ENCODE data around the gene FAF1. TPM values are rescaled to one million over a fixed set of nuclear protein-coding genes. Genes with fewer than 3 reads are reported as not detected.

The FAF1 gene
- total and polyA plus RNA-seq, 2 experiments from 2014 or later: 7.2 to 49.1 TPM

DNA sequence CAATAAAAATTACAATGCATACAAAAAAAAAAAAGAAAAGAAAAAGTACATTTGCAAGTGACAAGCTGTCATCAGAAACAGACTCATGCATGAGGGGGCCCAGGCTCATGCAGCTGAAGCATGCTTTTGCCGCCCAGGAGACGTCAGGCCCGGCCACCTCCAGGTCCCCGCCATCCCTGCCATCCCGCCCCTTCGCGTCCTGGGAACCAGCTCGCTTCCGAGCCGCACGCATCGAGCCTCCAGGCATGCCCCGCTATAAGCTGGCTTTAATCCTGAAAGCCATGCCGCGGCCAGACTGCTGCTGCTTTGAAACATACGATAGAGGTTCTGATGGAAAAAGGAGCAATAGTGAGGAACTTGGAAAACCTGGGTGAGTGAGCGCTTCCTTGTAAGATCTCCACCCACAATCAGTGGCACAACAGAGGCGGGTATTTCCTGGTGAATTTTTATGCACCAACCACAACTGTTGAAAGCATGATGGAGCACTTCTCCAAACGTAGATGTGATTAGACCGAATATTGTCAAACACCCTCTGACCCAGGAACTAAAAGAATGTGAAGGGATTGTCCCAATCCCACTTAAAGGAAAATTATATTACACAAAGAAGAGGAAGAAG is 113.7 kb downstream of the FAF1 start:
- no peak overlapping the region for H3K4me3 ChIP-seq
- H3K9me2 ChIP-seq (ENCODE audit: insufficient read depth): no peaks in the 10 kb centered on the region; the same call in 1 of the 2 replicates
- no peak overlapping the region for H3K4me2 ChIP-seq (ENCODE audit: unreplicated experiment)
- H3F3A ChIP-seq (ENCODE audit: insufficient read depth): no peaks in the 10 kb centered on the region
- H2AFZ ChIP-seq: no peak overlapping the region
- H3K79me2 ChIP-seq (ENCODE audit: insufficient read depth): peaks cover 50% of the 10 kb centered on the region
- peaks cover 9% of the 10 kb centered on the region for H3K4me1 ChIP-seq (ENCODE audit: insufficient read depth)
- H3K27ac ChIP-seq: no peak overlapping the region
- DNase-seq: no peak
- 94% methylated on average over 18 to 20 of the region's 20 CpGs for WGBS, 2 experiments (ENCODE audit: low coverage in 1 of 2, low lambda C conversion rate in 2 of 2, missing lambda C conversion rate in 2 of 2)
- no peaks in the 10 kb centered on the region for H3K36me3 ChIP-seq (ENCODE audit: low read depth)
- H3K9ac ChIP-seq: no peak overlapping the region
- H3K27me3 ChIP-seq (replicated peaks; ENCODE audit: insufficient read depth): no peaks in the 10 kb centered on the region
- in situ Hi-C loops (cut with MboI): no loop called here
- no peaks in the 10 kb centered on the region for H3K9me3 ChIP-seq (ENCODE audit: low read depth)
- no peaks in the 10 kb centered on the region for H4K20me1 ChIP-seq (ENCODE audit: insufficient read depth)
- TF ChIP-seq EZH2 (IDR thresholded peaks at IDR 0.05; ENCODE audit: insufficient read depth, poor library complexity, severe bottlenecking) (no peak), EZH2phosphoT487 (IDR thresholded peaks at IDR 0.05; ENCODE audit: insufficient read depth, low read depth) (no peak)

DNA sequence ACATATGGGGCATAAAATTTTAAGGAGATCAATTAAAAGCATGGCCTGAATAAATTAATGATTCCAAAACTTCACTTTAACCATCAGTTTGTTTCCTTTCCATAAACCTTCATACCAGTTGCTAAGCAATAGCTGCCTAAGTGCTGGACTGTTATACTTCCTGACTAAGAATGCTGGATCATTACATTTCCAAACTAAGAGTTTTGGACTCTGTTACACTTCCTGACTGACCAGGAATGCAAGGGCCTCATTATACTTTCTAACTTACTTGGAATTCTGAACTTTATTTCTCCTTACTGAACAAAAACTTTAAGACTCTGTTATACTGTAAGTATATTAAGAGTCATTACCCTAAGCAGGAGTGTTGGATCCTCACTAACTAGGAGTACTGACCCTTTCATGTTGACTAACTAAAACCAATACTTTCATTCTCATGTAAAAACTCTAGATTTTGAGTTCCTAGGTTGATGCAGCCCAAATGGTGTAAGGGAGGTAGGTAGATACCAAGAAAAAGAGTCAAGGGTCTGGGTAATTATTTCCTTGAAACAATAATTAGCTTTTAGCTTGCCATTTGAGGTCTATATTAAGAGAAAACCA is 118.2 kb downstream of the FAF1 start:
- in situ Hi-C loops (cut with MboI): no loop called here
- Histone ChIP-seq H3K36me3 (ENCODE audit: low read depth) (no peaks in the 10 kb centered on the region), H3K27ac (peak overlapping the region; percentile 63), H2AFZ (peak overlapping the region; percentile 33; the same call in 1 of the 2 replicates), H3K4me2 (ENCODE audit: unreplicated experiment) (peak overlapping the region; percentile 59), H3K9ac (peak overlapping the region; percentile 35; the same call in 1 of the 2 replicates), H3K9me3 (ENCODE audit: low read depth) (no peaks in the 10 kb centered on the region), H3K9me2 (ENCODE audit: insufficient read depth) (no peaks in the 10 kb centered on the region; the same call in 1 of the 2 replicates), H3F3A (ENCODE audit: insufficient read depth) (no peaks in the 10 kb centered on the region), H3K27me3 (replicated peaks; ENCODE audit: insufficient read depth) (no peaks in the 10 kb centered on the region), H3K79me2 (ENCODE audit: insufficient read depth) (peaks cover 48% of the 10 kb centered on the region), H3K4me3 (no peak overlapping the region), H3K4me1 (ENCODE audit: insufficient read depth) (peaks cover 9% of the 10 kb centered on the region), H4K20me1 (ENCODE audit: insufficient read depth) (no peaks in the 10 kb centered on the region)
- peak; percentile 70 for DNase-seq
- TF ChIP-seq EZH2phosphoT487 (IDR thresholded peaks at IDR 0.05; ENCODE audit: insufficient read depth, low read depth): no peak
- TF ChIP-seq EZH2 (IDR thresholded peaks at IDR 0.05; ENCODE audit: insufficient read depth, poor library complexity, severe bottlenecking): no peak

DNA sequence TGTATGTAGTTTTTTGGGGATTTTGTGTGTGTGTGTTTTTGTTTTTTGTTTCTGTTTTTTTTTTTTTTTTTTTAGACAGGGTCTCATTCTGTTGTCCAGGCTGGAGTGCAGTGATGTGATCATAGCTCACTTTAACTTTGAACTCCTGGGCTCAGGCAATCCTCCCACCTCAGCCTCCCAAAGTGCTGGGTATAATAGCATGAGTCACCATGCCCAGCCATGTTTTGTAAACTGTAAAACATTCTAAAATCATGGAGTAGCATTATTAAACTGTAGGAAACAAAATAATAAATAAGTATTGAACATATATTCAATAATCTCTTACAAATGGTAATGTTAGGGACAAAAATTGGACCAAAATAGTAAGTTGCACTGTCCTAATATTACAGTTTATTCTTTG is 124.0 kb downstream of the FAF1 start:
- H4K20me1 ChIP-seq (ENCODE audit: insufficient read depth): no peaks in the 10 kb centered on the region
- no peak overlapping the region for H3K9ac ChIP-seq
- in situ Hi-C loops (cut with MboI): no loop called here
- H3K36me3 ChIP-seq (ENCODE audit: low read depth): no peaks in the 10 kb centered on the region
- no peak overlapping the region for H3K4me2 ChIP-seq (ENCODE audit: unreplicated experiment)
- DNase-seq: no peak
- H3F3A ChIP-seq (ENCODE audit: insufficient read depth): no peaks in the 10 kb centered on the region
- no peaks in the 10 kb centered on the region for H3K9me2 ChIP-seq (ENCODE audit: insufficient read depth)
- peaks cover 54% of the 10 kb centered on the region for H3K79me2 ChIP-seq (ENCODE audit: insufficient read depth)
- H3K9me3 ChIP-seq (ENCODE audit: low read depth): no peaks in the 10 kb centered on the region
- H3K27ac ChIP-seq: no peak overlapping the region
- H2AFZ ChIP-seq: no peak overlapping the region
- TF ChIP-seq EZH2 (IDR thresholded peaks at IDR 0.05; ENCODE audit: insufficient read depth, poor library complexity, severe bottlenecking) (no peak), EZH2phosphoT487 (IDR thresholded peaks at IDR 0.05; ENCODE audit: insufficient read depth, low read depth) (no peak)
- H3K4me3 ChIP-seq: no peak overlapping the region
- no peaks in the 10 kb centered on the region for H3K4me1 ChIP-seq (ENCODE audit: insufficient read depth)
- H3K27me3 ChIP-seq (replicated peaks; ENCODE audit: insufficient read depth): no peaks in the 10 kb centered on the region

DNA sequence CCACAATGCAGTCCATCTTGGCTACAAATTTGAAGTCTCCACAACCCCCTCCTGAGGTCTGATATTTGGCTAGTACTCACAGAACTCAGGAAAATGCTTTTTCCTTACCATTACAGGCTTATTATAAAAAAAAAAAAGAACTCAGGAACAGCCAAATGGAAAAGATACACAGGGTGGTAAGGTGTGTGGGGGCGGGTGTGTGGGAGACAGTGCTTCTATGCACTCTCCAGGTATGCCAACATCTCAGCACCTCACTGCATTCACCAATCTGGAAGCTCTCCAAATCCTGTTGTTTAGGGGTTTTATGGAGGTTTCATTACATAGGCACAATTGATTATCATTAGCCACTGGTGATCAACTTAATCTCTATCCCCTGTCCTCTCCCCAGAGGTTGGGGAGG is 126.9 kb downstream of the FAF1 start:
- H3K9me3 ChIP-seq (ENCODE audit: low read depth): no peaks in the 10 kb centered on the region
- H3K4me2 ChIP-seq (ENCODE audit: unreplicated experiment): no peak overlapping the region
- H3K36me3 ChIP-seq (ENCODE audit: low read depth): no peaks in the 10 kb centered on the region
- H3K4me1 ChIP-seq (ENCODE audit: insufficient read depth): no peaks in the 10 kb centered on the region
- H3K9ac ChIP-seq: no peak overlapping the region
- DNase-seq: no peak
- no peak overlapping the region for H3K4me3 ChIP-seq
- 91% methylated on average over 1 of the region's 1 CpG for WGBS, 2 experiments (ENCODE audit: low coverage in 1 of 2, low lambda C conversion rate in 2 of 2, missing lambda C conversion rate in 2 of 2)
- H4K20me1 ChIP-seq (ENCODE audit: insufficient read depth): no peaks in the 10 kb centered on the region
- TF ChIP-seq EZH2 (IDR thresholded peaks at IDR 0.05; ENCODE audit: insufficient read depth, poor library complexity, severe bottlenecking): no peak
- no peak for TF ChIP-seq EZH2phosphoT487 (IDR thresholded peaks at IDR 0.05; ENCODE audit: insufficient read depth, low read depth)
- H2AFZ ChIP-seq: no peak overlapping the region
- no peak overlapping the region for H3K27ac ChIP-seq
- no peaks in the 10 kb centered on the region for H3K9me2 ChIP-seq (ENCODE audit: insufficient read depth)
- no peaks in the 10 kb centered on the region for H3F3A ChIP-seq (ENCODE audit: insufficient read depth)
- H3K79me2 ChIP-seq (ENCODE audit: insufficient read depth): peaks cover 58% of the 10 kb centered on the region
- no peaks in the 10 kb centered on the region for H3K27me3 ChIP-seq (replicated peaks; ENCODE audit: insufficient read depth)
- in situ Hi-C loops (cut with MboI): no loop called here

Measured in GM23248 (cell line).